HG02938 (cell line): ENCODE data around the gene RNF144A.

Experiments used
- ATAC-seq: cut with Tn5 transposase; IDR thresholded peaks from one replicate; pipeline ENCODE4 v1.9.1; 2021; ENCODE audit warnings: mild to moderate bottlenecking, moderate library complexity; ENCODE audit not compliant: unreplicated experiment

Gene RNF144A

DNA sequence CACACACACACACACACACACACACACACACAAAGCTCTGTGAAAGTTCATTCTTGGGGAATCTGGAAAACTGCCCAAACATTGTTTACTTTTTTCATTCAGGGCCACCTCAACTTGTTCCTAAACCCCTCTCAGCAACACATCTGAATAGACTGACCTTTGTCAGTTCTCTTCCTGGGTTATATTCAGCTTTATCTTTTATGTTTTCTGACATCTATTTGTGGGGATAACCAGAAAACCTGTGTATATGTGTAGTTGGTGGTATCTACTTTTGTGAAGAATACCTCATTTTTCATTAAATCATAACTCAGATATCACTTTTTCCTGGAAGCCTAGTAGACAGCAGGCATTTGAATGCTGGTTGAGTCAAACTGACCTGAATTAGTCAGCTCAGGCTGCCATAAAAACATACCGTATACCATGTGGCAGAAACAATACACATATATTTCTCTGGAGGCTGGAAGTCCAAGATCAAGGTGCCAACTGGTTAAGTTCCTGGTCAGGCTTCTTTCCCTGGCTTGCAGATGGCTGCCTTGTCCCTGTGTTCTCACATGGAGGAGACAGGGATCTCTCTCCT is 11.0 kb upstream of the RNF144A start:
- ATAC-seq, result no peak

DNA sequence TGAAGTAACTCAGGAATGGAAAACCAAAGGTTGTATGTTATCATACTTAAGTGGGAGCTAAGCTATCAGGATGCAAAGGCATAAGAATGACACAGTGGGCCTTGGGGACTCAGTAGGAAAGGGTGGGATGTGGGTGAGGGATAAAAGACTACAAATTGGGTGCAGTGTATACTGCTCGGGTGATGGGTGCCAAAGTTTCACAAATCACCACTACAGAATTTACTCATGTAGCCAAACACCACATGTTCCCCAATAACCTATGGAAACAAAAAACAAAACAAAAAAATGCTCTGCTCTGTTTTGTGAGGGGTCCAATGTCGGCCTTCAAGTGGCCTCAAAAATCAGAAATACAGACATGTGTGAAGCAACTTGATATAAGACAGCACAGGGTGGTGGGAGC is 8.9 kb upstream of the RNF144A start:
- no peak for ATAC-seq

DNA sequence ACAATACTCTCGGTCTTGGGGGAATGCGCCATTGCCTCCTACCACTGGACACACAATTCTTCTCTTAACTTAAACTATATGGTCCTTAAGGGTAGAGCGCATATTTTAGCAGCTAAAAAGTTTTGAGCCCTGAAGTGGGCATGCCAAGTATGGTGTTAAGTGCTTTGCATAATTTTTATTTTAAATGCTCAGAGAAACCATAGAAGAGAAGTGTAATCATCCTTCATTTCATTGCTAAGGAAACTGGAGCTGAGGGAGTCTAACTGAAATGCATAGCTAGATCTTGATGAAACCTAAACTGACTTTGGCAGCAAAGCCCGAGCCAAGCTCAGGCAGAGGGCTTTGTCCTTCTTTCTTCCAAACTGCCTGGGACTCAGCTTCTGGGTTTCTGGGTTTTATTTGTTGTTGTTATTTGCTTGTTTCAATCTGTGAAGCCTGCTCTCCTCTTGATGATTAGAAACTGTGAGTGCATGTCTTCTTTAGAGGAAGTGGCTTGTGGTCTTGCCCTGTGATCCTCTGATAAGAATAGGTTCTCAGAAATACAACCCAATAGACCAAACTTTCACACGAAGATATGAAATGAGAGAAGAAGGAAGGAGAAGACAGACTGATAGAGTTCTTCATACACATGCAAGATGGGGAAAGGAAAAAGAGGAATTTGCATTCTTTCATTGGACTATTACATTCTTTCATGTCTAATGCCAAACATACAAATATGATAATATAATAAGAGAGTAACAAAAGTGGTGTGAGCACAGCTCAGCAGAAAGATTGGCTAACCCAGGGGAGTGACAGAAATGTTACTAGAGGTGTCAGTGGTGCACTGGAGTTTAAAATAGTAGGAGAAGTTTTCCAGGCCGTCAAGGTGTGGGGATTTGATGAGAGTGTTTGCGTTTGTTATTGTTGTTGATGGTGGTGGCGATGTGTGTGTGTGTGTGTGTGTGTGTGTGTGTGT is 7.5 kb upstream of the RNF144A start:
- peak; percentile 99 for ATAC-seq

DNA sequence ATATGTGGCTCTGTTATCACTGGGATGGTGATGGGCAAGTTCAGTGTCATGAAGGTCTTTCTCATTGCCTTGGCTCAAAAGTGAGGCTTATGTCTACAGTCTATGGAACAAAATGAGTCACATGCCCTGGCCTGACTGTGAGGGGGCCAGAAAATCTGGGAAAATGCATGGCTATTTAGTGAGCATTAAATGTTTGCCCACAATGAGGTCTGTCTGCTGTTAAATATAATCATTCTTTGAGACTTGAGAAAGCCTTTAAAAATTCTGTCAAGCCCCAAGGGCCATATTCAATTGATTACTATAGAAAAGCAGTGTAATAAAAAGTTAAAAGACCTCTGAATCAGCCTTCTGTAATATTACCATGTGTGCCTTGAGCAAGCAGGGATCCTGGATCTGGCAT is 5.5 kb upstream of the RNF144A start:
- no peak for ATAC-seq

DNA sequence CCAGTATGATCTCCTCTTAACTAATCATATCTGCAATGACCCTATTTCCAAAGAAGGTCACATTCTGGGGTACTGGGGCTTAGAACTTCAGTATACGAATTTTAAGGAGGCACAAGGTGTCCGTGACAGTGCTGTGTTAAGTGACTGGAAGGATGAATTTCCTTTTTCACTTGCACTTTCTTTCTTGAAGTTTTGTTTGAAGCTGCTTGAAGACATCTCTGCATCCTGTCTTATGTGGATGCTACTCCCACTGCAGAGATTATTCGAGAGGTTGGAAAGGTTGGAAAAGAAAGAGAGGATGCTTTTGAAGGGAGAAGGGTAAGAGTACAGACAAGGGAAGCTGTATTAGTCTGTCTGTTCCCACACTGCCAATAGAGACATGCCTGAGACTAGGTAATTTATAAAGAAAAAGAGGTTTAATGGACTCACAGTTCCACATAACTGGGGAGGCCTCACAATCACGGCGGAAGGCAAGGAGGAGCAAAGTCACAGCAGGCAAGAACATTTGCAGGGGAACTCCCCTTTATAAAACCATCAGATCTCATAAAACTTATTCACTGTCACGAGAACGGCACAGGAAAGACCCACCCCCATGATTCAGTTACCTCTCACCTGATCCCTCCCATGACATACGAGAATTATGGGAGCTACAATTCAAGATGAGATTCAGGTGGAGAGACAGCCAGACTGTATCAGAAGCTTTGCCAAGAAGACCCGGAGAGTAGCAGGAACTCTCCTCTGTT is 3.6 kb upstream of the RNF144A start:
- ATAC-seq, result no peak

DNA sequence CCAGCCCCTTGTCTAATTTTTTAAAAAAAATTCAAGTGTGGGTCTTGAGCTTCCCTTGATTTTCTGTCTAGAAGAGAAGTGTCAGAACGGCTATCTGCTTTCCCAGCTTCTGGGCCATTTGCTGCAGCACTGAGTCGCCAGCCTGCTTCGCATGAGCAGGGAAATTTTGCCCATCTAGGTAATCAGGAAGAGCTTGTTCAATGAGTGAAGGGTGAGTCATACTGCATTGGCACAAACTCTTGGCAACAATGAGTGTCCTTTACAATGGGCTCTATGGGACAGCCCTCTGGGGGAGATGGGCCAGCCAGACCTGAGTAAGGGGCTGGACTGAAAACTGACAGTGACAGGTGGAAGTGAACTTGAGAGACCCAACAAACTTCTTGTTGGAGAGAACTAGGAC is 2.4 kb upstream of the RNF144A start:
- ATAC-seq, result no peak

DNA sequence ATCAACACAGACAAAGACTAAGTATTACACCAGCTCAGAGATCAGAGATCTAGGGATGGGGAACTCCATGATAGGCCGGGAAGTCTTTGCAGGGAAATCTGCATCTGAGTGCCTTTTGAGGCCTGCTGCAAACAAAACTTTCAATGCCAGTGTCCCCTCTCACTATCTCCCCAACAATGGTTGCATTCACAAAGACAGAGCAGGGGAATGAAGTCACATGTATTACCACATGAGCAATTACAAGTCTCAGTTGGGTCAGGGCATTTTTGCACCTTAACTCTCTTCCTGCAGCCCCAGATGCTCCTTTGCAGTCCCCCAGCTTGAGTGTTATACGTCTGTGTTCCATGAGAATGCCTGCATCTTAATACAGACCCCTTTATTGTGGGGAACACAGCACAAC is 1.8 kb upstream of the RNF144A start:
- no peak for ATAC-seq

DNA sequence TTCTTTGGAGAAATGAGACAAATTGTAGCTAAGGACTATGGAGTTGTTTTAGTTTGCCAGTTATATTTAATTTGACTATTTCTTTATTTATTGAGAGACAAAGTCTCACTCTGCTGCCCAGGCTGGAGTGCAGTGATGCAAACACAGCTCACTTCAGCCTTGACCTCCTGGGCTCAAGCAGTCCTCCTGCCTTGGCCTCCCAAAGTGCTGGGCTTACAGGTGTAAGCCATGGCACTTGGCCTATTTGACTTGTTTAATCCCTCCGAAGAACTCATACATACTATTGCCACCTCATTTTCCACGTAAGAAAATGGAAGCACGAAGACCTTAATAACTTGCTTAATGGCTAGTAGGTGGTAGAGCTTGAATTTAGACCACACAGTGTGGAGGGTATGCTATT is 988 bp upstream of the RNF144A start:
- no peak for ATAC-seq

DNA sequence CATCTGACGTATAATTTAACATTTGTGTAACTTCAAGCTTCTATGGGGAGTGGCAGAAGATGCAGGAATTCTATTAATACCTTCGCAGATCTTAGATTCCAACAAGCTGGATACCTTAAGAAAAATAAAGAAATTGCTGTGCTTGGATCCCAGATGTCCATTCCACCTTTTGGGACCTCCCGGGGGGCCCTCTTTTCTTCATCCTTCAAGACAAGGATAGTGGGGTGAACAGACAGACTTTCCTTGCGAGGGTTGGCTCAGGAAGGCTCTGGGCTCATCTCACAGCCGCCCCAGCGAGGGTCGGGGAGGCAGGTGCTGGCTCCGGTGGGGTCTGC is 509 bp upstream of the RNF144A start:
- no peak for ATAC-seq

DNA sequence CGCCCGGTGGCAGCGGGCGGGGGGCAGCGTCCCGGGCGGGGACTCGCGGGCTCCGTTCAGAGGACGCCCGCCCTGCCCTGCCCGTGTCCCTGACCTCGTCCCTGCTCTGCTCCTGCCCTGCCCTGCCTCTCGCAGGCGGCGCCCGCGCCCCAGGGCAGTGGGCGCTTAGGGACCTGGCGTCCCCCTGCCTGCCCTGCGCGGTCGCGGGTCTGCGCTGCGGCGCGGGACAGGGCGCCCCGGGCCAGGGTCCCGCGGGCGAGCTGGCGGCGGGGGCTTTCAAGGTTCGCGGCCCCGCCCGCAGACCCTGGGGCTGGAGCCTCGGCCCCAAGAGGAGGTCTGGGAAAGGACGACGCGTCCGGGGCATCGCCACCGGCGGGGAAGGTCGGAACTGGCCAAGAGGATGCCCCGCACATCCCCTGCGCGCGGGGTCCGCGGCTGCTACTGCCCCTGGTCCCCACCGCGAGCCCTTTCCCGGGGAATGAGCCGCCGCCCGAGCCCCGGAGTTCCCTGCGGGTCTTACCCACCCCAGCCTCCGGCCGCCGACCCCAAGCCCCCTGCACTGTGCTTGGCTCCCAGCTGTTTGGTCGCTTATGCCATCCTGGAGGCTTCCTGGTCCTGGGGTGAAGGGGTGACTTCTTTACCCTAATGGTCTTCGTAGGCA is 679 bp downstream of the RNF144A start:
- peak; percentile 26 for ATAC-seq

DNA sequence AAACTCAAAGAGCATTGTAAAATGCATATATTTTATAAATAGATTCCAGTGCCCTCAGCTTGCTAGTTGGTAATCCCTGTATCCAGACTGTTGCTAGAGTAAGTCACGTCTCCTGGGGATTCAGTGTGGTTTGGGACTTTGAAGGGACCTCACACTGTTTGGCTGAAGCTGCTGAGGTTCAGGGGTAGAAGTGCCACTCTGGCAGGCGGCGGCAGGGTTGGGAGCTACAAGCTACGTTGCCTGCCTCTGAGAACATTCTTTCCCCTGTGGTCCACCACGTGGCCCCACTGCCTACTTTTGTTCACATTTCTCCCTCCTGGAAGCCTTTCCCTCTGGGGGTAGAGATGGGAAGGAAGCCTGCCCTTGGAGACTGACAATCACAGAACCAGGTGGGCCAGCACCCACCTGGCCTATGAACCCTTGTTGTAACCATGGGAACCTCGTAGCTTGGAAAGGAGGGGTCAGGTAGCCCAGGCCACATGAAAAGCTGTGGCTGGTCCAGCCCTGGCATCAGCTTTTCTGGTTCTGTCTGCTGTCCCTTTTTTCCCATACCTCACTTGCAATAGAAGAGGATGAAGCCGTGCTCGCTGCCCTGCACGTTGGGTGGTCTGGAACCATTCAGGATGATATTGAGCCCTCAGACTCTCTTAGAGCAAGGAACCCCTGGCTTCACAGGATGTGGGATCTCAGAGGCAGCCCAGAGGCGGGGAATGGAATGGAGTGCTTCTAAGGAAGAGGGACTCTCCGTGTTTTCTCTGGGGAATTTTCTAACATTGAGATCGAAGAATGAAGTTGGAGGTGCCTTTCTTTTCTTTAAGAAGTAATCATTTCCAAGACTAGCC is 2.9 kb downstream of the RNF144A start:
- ATAC-seq, result no peak

DNA sequence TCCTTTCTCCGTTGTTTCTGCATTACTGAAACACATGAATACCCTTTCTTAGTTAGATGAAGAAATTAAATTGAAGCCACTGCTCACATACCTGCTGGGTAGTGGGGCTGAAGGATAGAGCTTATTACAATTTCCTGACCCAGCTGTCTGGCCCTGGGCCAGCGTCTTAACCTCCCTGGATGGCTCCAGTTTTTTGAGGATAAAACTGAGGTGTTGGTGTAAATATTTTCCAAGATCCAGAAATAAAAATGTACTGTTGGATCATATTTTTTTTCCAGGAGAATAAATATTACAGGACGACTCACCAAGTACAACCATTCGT is 3.5 kb downstream of the RNF144A start:
- no peak for ATAC-seq

DNA sequence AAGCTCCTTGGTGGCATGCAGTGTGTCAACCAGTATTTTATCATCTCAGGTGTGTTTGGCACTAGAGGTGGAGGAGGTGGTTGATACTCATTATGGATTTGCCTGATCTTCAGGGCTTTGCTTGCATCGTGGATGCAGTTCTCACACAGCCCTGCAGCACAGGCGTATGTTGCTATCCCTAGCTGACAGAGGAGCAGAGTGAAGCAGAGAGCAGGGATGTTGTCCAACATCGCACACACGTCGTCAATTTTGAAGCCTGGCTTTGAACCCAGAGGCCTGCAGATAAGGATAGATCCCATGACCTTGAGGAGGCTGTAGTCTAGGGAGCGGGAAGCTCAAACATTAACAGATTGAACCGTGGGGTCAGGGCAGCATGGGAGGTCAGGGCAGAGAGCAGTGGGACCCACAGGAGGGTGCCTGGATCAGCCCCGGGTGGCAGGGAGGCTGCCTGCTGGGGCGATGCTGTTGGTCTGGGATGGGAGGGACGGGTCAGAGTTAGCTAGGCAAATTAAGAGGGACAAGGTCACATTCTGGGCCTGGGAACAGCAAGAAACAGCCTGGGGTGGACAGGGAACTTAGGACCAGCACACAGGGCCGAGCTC is 4.2 kb downstream of the RNF144A start:
- ATAC-seq, result no peak

DNA sequence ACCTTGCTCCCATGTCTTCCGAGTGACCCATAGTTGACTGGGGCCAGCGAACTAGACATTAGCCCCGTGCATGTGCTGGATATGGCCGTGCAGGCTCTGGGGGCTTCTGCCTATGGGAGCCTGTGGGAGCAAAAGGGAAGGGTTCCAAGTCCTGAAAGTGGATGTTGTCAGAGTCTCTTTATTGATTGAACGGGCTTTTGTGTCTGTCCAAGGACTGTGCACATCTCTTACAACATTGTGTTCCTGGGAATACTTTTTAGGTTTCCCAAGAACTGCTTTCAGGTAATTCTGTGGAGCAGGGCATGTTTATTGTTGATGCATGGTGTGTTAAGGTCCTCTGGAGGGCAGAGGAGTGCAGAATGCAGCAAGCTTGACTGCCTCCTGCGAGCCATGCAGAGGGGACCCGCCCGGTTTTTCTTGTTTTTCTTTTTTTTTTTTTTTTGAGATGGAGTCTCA is 5.0 kb downstream of the RNF144A start:
- ATAC-seq, result no peak

DNA sequence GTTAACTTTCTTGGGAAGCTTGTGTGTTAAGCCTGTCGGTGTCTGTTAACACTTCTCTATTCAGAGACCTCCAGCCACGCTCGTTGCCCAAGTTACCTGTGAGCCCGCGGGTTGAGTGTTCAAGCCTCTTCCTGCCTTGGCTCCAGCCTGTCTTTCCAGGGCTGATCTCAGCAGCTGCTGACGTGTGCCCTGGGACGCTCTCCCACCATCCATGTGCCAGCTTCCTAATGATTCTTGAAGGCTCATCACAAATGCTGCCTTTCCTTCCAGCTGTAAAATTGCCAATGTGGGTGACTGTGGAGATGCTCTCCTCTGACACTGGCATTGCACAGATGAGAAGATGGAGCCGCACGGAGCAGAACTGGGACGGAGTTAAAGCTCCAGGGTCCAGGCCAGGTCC is 6.1 kb downstream of the RNF144A start:
- no peak for ATAC-seq

DNA sequence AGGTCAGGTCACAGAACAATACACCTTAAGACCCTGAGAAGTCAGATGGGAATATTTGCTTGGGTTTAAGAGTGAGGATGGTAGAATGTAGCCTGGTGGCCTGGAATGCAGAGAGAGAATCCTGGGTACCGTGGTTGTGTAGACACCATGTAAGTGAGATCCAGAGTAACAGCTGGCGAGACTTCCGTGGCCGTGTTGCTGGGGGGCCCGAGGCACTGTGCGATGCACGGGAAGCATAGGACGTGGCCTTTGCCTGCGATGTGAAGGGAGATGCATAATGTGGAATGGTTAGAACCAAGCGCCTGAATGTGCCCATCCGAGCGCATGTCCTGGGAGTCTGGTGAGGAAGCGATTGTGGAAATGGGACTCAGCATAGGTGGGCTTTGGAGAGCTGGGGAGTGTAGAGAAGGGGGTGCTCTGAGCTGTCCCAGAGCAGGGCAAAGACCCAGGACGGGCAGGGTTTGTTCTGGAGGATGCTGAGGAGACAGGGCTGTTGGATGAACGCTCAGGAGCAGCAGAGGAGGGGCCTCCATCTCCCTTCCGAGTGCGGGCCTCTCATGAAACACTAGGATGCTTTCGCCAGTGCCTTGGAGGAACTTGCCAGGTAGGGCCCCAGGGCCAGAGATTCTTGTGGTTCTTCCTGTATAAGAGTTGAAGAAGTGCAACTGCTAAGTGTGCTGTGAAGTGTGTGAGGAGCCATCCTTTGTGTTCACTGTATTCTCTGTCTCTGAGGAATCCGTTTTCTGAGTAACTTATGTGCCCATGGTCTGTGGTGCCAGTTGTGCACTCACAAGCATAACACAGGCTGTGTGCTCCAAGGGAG is 7.1 kb downstream of the RNF144A start:
- no peak for ATAC-seq

DNA sequence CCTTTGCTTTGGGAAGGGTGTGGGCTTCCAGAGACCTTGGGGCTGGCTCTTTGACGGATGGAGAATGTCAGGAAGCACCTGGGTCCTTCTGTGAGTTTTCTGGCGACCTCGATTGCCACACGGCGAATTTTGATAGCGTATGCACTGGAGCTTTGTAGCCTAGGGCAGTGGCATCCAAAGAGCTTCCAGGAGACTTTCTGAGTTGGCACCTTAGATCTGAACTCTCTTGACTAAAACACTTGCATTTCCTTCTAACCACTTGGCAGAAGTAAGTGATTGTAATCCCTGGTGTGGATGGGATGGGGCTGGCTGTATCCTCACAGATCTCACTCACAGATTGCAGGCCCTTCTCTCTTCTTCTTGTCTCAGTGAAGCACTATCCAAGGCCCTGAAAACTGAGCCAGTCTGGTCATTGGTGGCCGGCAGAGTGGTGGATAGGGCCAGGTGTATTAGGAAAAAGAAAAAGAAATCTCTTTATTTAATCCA is 7.8 kb downstream of the RNF144A start:
- no peak for ATAC-seq

DNA sequence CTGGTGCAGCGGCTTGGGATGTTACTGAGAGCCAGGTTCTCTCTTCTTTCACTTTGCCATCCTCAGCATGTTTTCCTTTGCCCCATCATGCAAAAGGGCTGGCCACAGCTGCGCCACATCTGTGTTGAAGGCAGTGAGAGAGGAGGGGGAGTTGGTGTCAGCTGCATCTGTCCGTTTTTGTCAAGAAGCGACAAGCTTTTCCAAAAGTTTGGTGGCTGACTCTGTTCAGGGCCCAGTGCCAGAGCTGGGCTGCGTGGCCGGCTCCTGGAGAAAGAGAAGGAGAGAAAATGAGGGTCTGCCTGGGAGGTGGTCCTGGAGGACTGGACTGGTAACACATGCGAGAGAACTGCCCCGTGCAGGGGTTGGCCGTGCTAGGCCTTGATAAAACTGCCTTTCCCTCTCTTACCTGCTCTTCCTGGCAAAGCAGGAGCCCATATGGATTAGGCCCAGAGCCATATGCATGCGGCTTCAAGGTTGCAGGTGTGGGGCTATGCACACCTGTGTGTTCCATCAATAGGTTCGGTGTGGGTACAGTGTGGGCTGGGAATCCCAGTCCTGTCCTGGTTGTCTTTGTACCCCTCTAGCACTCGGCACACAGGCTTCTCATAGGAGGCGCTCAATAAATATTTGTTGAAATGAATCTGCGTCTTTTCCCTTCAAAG is 9.0 kb downstream of the RNF144A start:
- ATAC-seq, result no peak

DNA sequence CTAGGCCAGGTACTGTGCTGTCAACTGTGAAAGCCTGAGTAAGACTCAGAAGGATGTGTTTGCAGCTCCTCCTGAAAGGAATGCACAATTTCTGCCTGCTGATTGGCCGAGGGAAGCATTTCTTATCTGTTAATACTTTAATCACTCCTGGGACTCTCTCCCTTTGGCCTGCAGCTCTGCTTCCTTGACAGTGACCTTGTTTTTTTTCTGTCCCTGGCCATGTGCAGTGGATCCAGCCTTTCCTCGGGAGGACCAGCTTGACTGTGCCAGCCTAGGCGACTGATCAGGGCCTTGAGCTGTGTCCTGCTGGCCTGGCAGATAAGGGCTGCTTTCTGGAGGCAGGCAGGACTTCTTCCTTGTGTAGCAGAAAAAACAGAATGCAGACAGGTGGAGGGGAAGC is 10.0 kb downstream of the RNF144A start:
- no peak for ATAC-seq
